H1 (cell line): ENCODE measurements around the gene LCE3B. TPM values are rescaled to one million over a fixed set of nuclear protein-coding genes. Genes with fewer than 3 reads are reported as not detected.

Experiments used
- CTCF ChIA-PET: fragments of 300-600 bp; sonication (Branson Sonifier 250); formaldehyde crosslinking; loops from one replicate; lab custom pipeline; 2021; ENCODE audit not compliant: partially characterized antibody; lab: Charles Lee
- POLR2A ChIA-PET: fragments of 300-600 bp; sonication (Branson Sonifier 250); formaldehyde crosslinking; loops from one replicate; lab custom pipeline; 2021; ENCODE audit warnings: inconsistent platforms; ENCODE audit not compliant: partially characterized antibody; lab: Charles Lee
- DNase-seq, 2 experiments: peaks; one replicate each; pipeline versions ENCODE4 v3.0.0 to v3.0.0-alpha.2; 2010 to 2022; ENCODE audit warnings: low spot score in 2 of 2, low read depth in 1 of 2, mixed read lengths in 1 of 2
- FAIRE-seq: peaks from 2 replicates; lab custom pipeline; 2011; peaks lifted over from hg19 to GRCh38; lab: Jason Lieb, UNC
- H2AFZ ChIP-seq: 2 replicates; pipeline ENCODE4 v1.8.1; 2012; ENCODE audit warnings: low read length, inconsistent platforms
- H2AK5ac ChIP-seq: 2 replicates; pipeline ENCODE4 v1.6.1; 2013; ENCODE audit warnings: low read depth, low read length
- H2BK120ac ChIP-seq: replicated peaks from 2 replicates; pipeline ENCODE3; 2013; ENCODE audit warnings: low read depth, low read length, inconsistent platforms
- H2BK12ac ChIP-seq: 2 replicates; pipeline ENCODE4 v1.6.1; 2013; ENCODE audit warnings: low read depth, low read length
- H2BK15ac ChIP-seq: 2 replicates; pipeline ENCODE4 v1.6.1; 2013; ENCODE audit warnings: low read length
- H2BK20ac ChIP-seq: 2 replicates; pipeline ENCODE4 v1.6.1; 2013; ENCODE audit warnings: low read length
- H2BK5ac ChIP-seq: 2 replicates; pipeline ENCODE4 v1.6.1; 2013; ENCODE audit warnings: low read depth, low read length
- H3K14ac ChIP-seq: 2 replicates; pipeline ENCODE4 v1.6.1; 2013; ENCODE audit warnings: inconsistent platforms; ENCODE audit not compliant: insufficient read length
- H3K18ac ChIP-seq: 2 replicates; pipeline ENCODE4 v1.6.1; 2013; ENCODE audit warnings: low read length; ENCODE audit errors: extremely low read depth
- H3K23ac ChIP-seq: 2 replicates; pipeline ENCODE4 v1.6.1; 2013; ENCODE audit warnings: inconsistent platforms; ENCODE audit not compliant: insufficient read length
- H3K23me2 ChIP-seq: 2 replicates; pipeline ENCODE4 v1.6.1; 2013; ENCODE audit warnings: low read depth, low read length
- H3K27ac ChIP-seq: 2 replicates; pipeline ENCODE4 v1.6.1; 2011; ENCODE audit warnings: low read depth, low read length, inconsistent platforms
- H3K27me3 ChIP-seq, 4 experiments: replicated peaks in 1 of 4; 1 replicate in 1 of 4; 2 replicates in 3 of 4; pipeline versions ENCODE4 v1.6.1 to v1.8.1; 2011 to 2013; ENCODE audit warnings: low read length in 3 of 4, mild to moderate bottlenecking in 3 of 4, inconsistent platforms in 2 of 4, mixed read lengths in 2 of 4, moderate library complexity in 1 of 4; ENCODE audit not compliant: control insufficient read depth in 3 of 4, insufficient read depth in 3 of 4; ENCODE audit errors: extremely low read depth in 1 of 4
- H3K36me3 ChIP-seq, 4 experiments: 2 replicates each; pipeline versions ENCODE4 v1.6.1 to v1.8.1; 2011 to 2013; ENCODE audit warnings: mild to moderate bottlenecking in 4 of 4, low read length in 3 of 4, moderate library complexity in 2 of 4, control low read depth in 1 of 4, inconsistent platforms in 1 of 4; ENCODE audit not compliant: insufficient read depth in 4 of 4, control insufficient read depth in 2 of 4
- H3K4ac ChIP-seq: replicated peaks from 2 replicates; pipeline ENCODE3; 2013; ENCODE audit warnings: low read length, low read depth, mixed read lengths, inconsistent platforms; ENCODE audit not compliant: insufficient read length
- H3K4me1 ChIP-seq, 4 experiments: replicated peaks in 1 of 4; 1 replicate in 1 of 4; 2 replicates in 3 of 4; pipeline versions ENCODE4 v1.6.1 to v1.8.1; 2011 to 2013; ENCODE audit warnings: low read length in 3 of 4, inconsistent platforms in 2 of 4, mixed read lengths in 1 of 4; ENCODE audit not compliant: insufficient read depth in 4 of 4, control insufficient read depth in 3 of 4
- H3K4me2 ChIP-seq, 2 experiments: 2 replicates each; pipeline versions ENCODE4 v1.6.1 to v1.8.1; 2011 to 2013; ENCODE audit warnings: low read depth in 2 of 2, low read length in 2 of 2, control low read depth in 1 of 2, inconsistent platforms in 1 of 2, mild to moderate bottlenecking in 1 of 2; ENCODE audit not compliant: insufficient read depth in 1 of 2
- H3K4me3 ChIP-seq, 4 experiments: fragments of 200-600, 300-600 bp in 1 of 4; sonication (generic), shearing (Covaris generic), sonication (Bioruptor Twin) in 1 of 4; 2 replicates each; pipeline versions ENCODE4 v1.5.1 to v1.8.1; 2011 to 2016; ENCODE audit warnings: low read length in 4 of 4, low read depth in 3 of 4, control low read depth in 2 of 4, inconsistent platforms in 2 of 4, mild to moderate bottlenecking in 2 of 4, mixed read lengths in 1 of 4, moderate library complexity in 1 of 4; ENCODE audit not compliant: insufficient read depth in 2 of 4; ENCODE audit errors: extremely low read depth in 1 of 4
- H3K56ac ChIP-seq: replicated peaks from 2 replicates; pipeline ENCODE3; 2013; ENCODE audit warnings: low read depth, mild to moderate bottlenecking, mixed read lengths, low read length, inconsistent platforms; ENCODE audit not compliant: insufficient read length
- H3K79me1 ChIP-seq: 2 replicates; pipeline ENCODE4 v1.6.1; 2013; ENCODE audit warnings: low read depth, low read length, control low read depth
- H3K79me2 ChIP-seq, 2 experiments: 2 replicates each; pipeline versions ENCODE4 v1.6.1 to v1.8.1; 2012 to 2013; ENCODE audit warnings: low read length in 2 of 2, mild to moderate bottlenecking in 2 of 2, inconsistent platforms in 1 of 2; ENCODE audit not compliant: insufficient read depth in 2 of 2, control insufficient read depth in 1 of 2
- H3K9ac ChIP-seq, 4 experiments: replicated peaks in 1 of 4; 1 replicate in 1 of 4; 2 replicates in 3 of 4; pipeline versions ENCODE4 v1.6.1 to v1.8.1; 2011 to 2013; ENCODE audit warnings: low read depth in 3 of 4, low read length in 3 of 4, control low read depth in 2 of 4, mild to moderate bottlenecking in 2 of 4, moderate library complexity in 2 of 4, inconsistent platforms in 1 of 4; ENCODE audit errors: extremely low read depth in 1 of 4
- H3K9me3 ChIP-seq, 2 experiments: 2 replicates each; pipeline versions ENCODE4 v1.6.1 to v1.8.1; 2012 to 2013; ENCODE audit warnings: mild to moderate bottlenecking in 2 of 2, moderate library complexity in 2 of 2, control low read depth in 1 of 2, inconsistent platforms in 1 of 2, low read depth in 1 of 2, low read length in 1 of 2, mixed read lengths in 1 of 2; ENCODE audit not compliant: insufficient read depth in 2 of 2
- H4K20me1 ChIP-seq, 2 experiments: replicated peaks in 1 of 2; 2 replicates each; pipeline versions ENCODE3 to v1.8.1; 2011 to 2013; ENCODE audit warnings: inconsistent platforms in 2 of 2, low read length in 2 of 2, mild to moderate bottlenecking in 1 of 2; ENCODE audit not compliant: insufficient read depth in 2 of 2, control insufficient read depth in 1 of 2
- H4K5ac ChIP-seq: 2 replicates; pipeline ENCODE4 v1.6.1; 2013; ENCODE audit warnings: low read length, low read depth, mixed read lengths, inconsistent platforms; ENCODE audit not compliant: insufficient read length
- H4K8ac ChIP-seq: 2 replicates; pipeline ENCODE4 v1.8.0; 2013; ENCODE audit warnings: mild to moderate bottlenecking, moderate library complexity, low read length, inconsistent platforms; ENCODE audit not compliant: insufficient read depth; ENCODE audit errors: extremely low read depth
- H4K91ac ChIP-seq: replicated peaks from 2 replicates; pipeline ENCODE3; 2013; ENCODE audit warnings: low read length, mixed read lengths, inconsistent platforms; ENCODE audit not compliant: insufficient read length
- ATF3 ChIP-seq: IDR thresholded peaks from 2 replicates; pipeline ENCODE4 v1.6.1; 2011; ENCODE audit warnings: low read depth, mild to moderate bottlenecking, low read length; ENCODE audit not compliant: insufficient read depth
- CEBPB ChIP-seq: IDR thresholded peaks from 2 replicates; pipeline ENCODE4 v1.6.1; 2012; ENCODE audit warnings: low read depth, low read length
- E2F6 ChIP-seq: IDR thresholded peaks from 2 replicates; pipeline ENCODE4 v1.6.1; 2012; ENCODE audit warnings: inconsistent platforms
- HDAC2 ChIP-seq, 2 experiments: fragments of 300-600 bp in 1 of 2; sonication (generic) in 1 of 2; IDR thresholded peaks; 2 replicates each; pipeline ENCODE4 v1.6.1; 2011 to 2012; ENCODE audit warnings: low read depth in 2 of 2, low read length in 2 of 2, mild to moderate bottlenecking in 2 of 2, moderate library complexity in 2 of 2, borderline replicate concordance in 1 of 2, inconsistent platforms in 1 of 2
- JUND ChIP-seq: IDR thresholded peaks from 2 replicates; pipeline ENCODE4 v1.6.1; 2011; ENCODE audit warnings: mild to moderate bottlenecking, improper control_type of control experiment, low read length
- SP1 ChIP-seq: IDR thresholded peaks from 2 replicates; pipeline ENCODE4 v1.6.1; 2011; ENCODE audit warnings: low read depth, low read length
- SUZ12 ChIP-seq: fragments of 200-600 bp; sonication (generic); IDR thresholded peaks from 2 replicates; pipeline ENCODE4 v1.6.1; 2012; ENCODE audit warnings: mild to moderate bottlenecking, inconsistent platforms, low read length, moderate library complexity, mixed read lengths
- TAF7 ChIP-seq: optimal IDR thresholded peaks from 2 replicates; pipeline ENCODE3; 2011; ENCODE audit warnings: low read depth, mild to moderate bottlenecking, inconsistent platforms, low read length, moderate library complexity, borderline replicate concordance
- TCF12 ChIP-seq: IDR thresholded peaks from 2 replicates; pipeline ENCODE4 v1.6.1; 2011; ENCODE audit warnings: low read depth, mild to moderate bottlenecking, low read length
- polyA plus RNA-seq, 7 experiments: library from polyadenylated mRNA; depleted of rRNA in 3 of 7; stranded (reverse) in 5 of 7; unstranded in 2 of 7; fragments of >200 nt in 5 of 7; fragments of 200-250 nt in 2 of 7; gene quantifications; 1 replicate in 5 of 7; 2 replicates in 1 of 7; 4 replicates in 1 of 7; pipeline versions ENCODE4 v1.2.1 to v1.2.3, GENCODE V29; 2011 to 2013; ENCODE audit warnings: missing spikeins in 2 of 7, mixed read lengths in 2 of 7
- total RNA-seq: library from RNA; stranded (reverse); fragmentation: NEBNext Ultra II Directional; extraction: Animal tissue kit (Norgen Biotek cat#: 25700); gene quantifications from 2 replicates; pipeline ENCODE4 v1.2.1, GENCODE V29; 2021

Gene LCE3B
- total and polyA plus RNA-seq, 2 of the 8 experiments (the other 6 are each of a cell fraction or from before 2014, with no cell fraction given) = not detected

DNA sequence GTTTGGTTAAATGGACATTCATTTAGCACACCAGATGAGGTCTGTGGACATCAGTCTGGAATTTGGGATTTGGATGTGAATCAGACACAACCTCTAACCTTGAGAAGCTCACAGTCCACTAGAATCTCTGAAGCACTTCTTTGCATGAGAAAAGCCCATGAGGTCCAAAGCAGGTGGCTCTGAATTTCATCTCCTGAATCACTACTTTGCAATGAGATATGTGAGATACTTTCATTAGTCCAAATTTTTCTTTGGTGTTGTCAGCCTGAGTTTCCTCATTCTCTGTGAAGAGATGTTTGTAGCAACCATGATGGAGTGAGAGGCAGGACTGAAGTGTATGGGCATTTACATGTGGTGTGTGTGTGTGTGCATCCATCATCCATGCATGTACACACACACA, 33.0 kb downstream of the LCE3B start:
- H4K8ac ChIP-seq = no peak overlapping the region
- DNase-seq = no peak
- no peaks in the 10 kb centered on the region for H3K23me2 ChIP-seq
- H4K5ac ChIP-seq = no peak overlapping the region
- no peaks in the 10 kb centered on the region for H3K4me1 ChIP-seq
- H3K4me3 ChIP-seq = no peak overlapping the region
- no peak overlapping the region for H3K4ac ChIP-seq
- no peak overlapping the region for H3K18ac ChIP-seq
- H3K9me3 ChIP-seq = peaks cover 70 to 78% of the 10 kb centered on the region in 2 experiments
- ChIA-PET CTCF (interaction anchor here (0.7 kb wide), 1 partner anchor 13 kb away, joined by 3 read pairs; no protein-coding TSS in a partner anchor), POLR2A (no interaction called here)
- H3K79me2 ChIP-seq = no peaks in the 10 kb centered on the region
- no peak overlapping the region for H3K4me2 ChIP-seq
- no peaks in the 10 kb centered on the region; a peak in 1 of 8 replicates for H3K36me3 ChIP-seq
- H3K79me1 ChIP-seq = no peaks in the 10 kb centered on the region
- H3K56ac ChIP-seq = no peak overlapping the region
- TF ChIP-seq CEBPB (no peak), JUND (no peak), ATF3 (no peak), TAF7 (no peak), TCF12 (no peak), E2F6 (no peak), SP1 (no peak), SUZ12 (no peak), HDAC2 (IDR thresholded peaks at IDR 0.05; ENCODE audit: borderline replicate concordance in 1 of 2, low read depth in 2 of 2, low read length in 2 of 2) (no peak)
- no peaks in the 10 kb centered on the region for H3K27me3 ChIP-seq
- no peaks in the 10 kb centered on the region for H4K20me1 ChIP-seq
- H2BK20ac ChIP-seq = no peak overlapping the region
- H2BK15ac ChIP-seq = no peak overlapping the region
- no peak for FAIRE-seq
- H3K27ac ChIP-seq = no peak overlapping the region
- no peak overlapping the region for H2AK5ac ChIP-seq
- H2BK120ac ChIP-seq = no peak overlapping the region
- no peak overlapping the region for H2AFZ ChIP-seq
- no peak overlapping the region for H3K14ac ChIP-seq
- no peak overlapping the region for H3K23ac ChIP-seq
- H2BK5ac ChIP-seq = no peak overlapping the region
- no peak overlapping the region for H3K9ac ChIP-seq
- no peak overlapping the region for H2BK12ac ChIP-seq
- no peak overlapping the region for H4K91ac ChIP-seq
